Midbrain (tissue), 1 donor: ENCODE data around the gene BRD9.
A peak's percentile ranks its signal among the peaks of the same experiment; 100 is the strongest.
"Not testable (repeated sequence)": the region's sequence is repeated elsewhere in the genome, so short reads cannot be mapped to it uniquely, and the experiment has no call there.

Source experiments
- DNase-seq: peaks from one replicate; lab custom pipeline; 2025; lab: John Stamatoyannopoulos, UW

BRD9 gene

DNA sequence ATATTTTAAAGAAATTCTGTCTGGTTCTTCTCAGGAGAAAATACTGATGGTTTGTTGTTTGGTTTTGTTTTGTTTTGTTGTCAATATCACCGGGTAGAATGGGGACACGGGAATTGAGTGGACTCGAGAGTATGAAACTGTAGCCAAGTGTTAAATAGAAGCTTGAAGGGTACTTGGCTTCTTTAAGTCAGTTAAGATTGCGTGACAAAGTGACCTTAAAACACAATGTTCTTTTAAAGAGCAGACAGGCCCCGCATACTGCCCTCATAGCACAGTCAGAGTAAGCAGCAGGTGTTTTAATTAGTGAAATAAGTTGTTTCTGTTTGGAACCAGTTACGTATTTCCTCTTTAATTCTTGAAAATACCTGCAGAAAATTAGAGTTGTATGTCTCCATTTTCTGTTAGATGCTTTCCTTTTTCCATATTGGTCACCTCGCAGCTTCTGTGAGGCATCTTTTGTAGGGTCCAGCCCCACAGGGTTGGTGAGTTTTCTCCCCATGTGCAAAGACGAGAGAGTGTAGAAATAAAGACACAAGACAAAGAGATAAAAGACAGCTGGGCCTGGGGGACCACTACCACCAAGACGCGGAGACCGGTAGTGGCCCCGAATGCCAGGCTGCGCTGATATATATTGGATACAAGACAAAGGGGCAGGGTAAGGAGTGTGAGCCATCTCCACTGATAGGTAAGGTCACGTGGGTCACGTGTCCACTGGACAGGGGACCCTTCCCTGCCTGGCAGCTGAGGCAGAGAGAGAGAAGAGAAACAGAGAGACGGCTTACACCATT lies 9.7 kb upstream of the BRD9 start:
- no peak for DNase-seq

DNA sequence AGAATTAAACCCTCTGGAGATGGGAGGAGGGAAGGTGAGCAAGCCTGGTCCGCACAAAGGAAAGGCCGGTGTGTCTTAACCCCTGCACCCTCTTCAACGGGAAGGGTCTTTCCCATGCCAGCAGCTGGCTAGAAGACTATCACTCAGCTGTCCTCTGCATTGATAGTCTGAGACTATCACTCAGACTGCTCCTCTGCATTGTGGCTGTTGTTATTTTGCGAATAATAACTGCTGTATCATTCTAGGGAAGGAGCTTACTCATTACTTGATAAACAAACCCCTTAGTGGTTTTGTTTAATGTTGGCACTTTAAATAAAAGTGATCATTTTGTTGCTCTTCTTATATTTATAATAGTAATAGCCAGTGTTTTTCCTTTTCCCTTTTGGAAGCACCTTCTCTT lies 8.2 kb upstream of the BRD9 start:
- DNase-seq = no peak

DNA sequence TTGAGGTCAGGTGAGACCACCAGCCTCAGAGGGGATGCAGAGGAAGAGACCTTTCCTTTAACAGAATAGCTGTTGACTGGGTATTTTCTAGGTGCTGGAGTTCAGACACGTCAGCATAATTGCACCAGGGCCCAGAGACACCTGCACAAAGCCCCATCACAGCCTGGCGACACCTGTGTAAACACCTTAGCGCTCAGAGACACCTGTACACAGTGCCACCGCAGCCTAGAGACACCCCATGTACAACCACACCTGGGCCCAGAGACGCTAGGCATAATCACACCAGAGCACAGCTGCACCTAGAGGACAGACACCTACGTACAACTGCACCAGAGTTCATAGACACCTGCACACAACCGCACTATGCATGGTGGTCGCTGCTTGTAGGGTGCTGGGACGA lies 1.1 kb upstream of the BRD9 start:
- no peak for DNase-seq

DNA sequence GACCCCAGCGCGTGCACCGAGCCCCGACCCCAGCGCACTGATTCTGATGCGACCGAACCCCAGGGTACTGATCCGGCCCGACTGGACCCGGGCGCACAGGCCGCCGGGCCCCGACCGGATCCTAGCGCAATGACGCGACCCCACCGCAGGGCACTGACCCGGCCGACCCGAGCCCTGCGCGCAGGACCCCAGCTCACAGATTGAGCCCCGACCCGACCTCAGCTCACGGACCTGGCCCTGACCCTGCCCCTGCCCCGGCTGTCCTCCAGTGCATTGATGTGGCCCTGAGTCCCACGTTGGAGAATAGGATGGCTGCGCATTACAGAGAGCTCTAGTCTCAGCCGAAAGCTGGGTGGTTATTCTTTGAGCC lies 521 bp upstream of the BRD9 start:
- no peak for DNase-seq

DNA sequence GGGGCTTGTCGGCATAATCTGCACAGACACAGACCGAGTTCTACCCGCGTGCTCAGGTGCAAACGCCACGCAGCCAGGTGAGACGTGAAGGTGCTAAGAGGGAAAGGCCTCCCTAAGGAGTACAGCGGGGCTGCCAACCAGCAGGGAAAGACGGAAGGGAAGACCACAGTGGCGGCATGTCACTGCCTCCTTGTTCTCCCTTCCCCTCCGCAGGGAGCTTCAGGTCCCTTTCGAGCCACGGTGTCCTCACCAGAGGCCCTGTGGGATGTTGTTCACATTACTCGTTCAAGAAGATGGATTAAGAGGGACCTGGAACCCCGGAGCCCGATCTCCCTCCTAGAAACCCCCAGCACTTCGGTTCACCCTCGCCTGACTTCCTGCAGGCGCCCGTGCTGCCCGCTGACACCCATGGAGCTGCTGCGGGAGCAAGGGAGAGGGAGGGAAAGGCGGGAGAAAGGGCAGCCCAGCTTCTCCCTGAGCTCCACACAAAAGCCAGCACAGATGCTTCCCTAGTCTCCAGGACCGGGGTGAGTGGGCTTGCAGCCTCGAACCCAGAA lies 686 bp downstream of the BRD9 start:
- peak; percentile 12 for DNase-seq

DNA sequence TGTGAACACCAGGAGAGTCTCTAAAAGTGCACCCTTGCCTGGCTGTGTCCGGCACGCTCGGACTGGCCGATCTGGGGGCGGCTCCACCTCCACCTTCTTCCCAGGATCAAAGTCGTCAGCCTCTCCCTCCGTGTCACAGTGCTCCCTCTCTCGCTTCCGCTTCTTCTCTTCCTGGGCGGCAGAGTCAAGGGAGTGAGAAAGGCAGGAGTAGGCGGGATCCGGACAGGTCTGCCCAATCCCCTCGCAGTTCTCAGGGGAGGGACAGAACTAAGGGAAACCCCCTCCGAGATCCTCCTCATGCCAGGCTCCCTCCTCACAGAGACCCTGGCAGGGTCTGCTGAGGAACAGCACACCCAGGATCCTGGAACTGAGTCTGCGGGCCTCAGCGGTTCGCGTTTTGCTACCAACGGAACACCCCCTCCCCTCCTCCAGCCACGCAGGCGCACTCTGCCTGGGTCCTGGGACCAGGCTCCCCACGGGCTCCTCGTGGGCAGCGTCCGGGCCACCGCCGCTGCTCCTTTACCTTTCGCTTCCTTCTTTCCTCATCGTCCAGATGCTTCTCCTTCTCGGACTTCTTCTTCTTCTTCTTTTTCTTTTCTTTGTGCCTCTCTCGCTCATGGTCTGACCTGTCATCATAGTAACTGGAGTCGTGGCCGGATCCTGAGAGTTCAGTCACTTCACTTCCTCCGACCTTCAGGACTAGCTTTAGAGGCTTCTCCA lies 1.3 kb downstream of the BRD9 start:
- no peak for DNase-seq

DNA sequence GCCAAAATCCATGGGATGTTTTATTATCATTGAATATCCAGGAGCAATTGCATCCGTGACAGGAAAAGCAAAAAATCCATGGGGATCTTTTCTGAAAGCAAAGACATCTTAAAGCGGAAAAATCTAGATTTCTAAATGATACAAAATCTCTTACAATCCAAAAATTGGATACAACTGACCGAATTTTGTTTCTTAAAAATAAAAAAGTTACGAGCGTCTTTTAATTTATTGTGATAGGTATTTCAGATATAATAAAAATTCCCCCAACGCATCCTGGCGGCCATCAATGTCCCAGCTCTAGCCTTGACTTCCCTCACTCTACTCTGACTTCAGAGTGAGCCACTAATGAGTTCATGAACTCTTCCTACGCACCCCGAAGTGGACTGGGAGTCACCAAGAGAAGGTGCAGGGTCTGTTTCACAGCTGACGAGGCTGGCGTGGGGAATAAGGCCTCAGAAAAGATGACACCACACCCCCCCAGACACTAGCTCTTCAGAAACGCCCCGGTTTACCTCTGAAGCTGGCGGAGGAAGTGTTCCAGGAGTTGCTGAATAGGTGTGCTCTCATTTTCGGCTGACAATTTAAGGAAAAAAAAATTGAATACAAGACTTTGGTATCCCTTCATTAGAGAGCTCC lies 3.4 kb downstream of the BRD9 start:
- DNase-seq = no peak

DNA sequence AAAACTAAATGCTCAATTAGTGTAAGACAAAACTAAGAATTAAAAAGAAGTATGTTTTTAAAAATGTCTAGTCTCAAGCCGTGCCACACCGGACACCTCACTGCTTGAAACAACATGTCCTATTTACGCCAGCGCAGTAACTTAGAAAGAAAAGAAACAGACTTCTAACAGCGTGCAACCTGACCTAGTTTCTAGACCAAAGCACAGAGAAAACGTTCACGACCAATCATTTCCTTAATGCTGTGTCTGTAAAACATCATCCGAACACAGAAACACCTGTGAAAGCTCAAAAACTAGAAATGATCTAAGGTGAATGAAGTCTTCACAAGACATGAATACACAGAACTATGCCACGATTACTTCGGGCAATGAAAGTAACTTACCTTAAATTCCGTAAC lies 4.0 kb downstream of the BRD9 start:
- no peak for DNase-seq

DNA sequence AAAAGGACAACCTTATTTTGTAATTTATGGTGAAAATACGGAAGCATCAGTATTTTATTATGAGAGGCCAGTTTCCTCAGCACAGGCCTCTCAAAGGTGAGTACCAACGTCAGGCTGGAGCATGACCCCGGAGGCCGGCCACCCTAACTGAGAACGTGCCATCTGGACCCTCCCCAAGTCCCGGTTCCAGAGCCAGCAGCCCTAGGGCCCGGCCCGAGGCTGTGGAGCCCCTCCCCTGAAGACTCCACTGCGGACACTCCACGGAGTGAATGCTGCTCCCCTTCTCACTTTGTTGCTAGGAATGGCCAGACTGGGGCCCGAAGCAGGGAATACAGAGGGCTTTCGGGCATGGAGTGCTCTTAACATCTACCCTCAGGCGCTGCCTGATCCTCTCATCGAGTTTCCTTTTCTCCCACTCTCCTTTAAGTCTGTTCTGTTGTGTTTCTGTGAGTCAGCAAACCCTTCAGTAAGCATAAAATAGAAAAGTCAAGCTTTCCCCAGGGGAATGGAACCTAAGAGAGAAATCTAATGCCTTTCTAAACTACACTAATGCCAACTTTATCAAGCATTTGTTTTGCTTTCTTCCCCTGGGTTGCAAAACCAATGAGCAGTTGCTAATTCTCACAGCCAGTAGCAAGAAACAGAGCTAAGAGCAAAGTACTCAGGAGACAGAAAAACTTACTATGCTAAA lies 4.5 kb downstream of the BRD9 start:
- DNase-seq = no peak

DNA sequence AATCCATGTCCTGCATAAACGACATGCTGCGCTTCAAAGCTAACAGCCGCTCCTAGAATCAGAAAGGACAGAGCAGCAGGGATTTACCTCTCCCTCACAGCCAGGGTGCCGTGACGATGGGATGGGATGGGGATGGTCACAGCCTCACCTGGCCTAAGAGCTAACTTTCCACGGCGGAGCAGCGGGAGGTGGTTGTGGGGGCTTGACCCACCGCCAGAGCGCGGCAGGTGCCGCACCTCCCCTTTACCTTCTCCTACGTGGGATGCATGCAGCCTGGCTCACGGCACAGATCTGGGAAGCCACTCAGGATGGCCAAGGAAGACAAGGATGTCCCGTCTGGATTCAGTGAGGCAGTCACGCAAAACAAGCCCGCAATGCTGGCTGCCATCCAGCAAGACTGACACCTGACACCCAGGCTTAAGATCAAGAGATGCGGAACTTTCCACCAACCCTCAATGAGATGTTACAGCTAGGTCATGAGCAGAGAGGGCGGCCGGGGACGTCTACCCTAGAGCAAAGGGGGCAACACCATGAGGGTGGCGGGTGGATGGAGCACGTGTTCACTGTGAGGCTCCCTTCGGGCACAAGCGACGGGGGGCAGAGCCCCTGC lies 5.8 kb downstream of the BRD9 start:
- no peak for DNase-seq

DNA sequence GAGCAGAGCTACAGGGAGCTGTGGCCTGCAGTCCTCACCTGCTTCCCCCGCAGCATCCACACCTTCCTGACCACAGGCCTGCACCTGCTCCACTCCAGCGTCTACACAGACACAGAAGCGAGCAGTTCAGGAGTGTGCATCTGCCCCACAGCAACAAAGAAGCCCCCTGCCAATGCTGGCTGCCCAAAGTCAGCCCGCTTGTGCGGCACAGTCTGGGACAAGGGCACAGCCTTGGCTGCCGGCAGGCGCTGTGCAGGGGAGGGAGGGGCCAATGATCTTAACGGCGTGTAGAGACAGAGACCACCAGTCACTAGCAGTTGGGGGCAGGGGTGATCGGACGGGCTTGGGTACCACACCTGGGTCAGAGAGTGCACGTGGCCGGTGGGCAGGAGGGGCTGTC lies 6.6 kb downstream of the BRD9 start:
- DNase-seq = no peak

DNA sequence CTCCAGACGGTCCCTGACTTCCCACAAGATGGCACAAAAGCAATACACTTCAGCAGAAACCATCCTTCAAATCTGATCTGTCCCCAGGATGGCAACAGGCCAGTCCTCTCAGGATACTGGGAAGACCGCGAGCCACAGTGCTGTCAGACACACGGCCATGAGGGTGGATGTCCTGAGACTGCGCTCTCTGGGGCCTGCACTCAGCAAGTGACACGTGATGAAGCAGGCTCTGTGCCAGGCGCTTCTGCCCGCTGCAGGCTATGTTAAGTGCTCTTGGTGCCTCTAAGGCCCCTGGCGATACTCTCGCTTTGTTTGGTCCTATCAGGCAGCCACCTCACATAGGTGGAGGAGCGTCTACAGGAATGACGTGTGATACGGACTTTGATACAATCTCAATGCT lies 7.1 kb downstream of the BRD9 start:
- peak; percentile 32 for DNase-seq

DNA sequence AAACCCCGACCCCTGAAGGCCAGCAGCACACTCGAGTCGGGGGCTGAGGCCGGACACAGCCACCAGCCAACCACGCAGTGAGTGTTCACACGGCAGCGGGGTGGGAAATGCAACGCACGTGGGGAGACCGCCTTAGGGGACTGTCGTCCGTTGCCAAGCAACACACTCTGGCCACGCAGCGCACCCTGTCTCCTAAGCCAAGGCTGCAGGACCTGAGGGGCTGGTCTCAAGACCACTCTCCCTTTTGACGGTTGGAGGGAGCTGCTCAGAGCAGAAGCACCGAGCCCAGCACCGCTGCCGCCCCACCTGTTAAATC lies 7.5 kb downstream of the BRD9 start:
- no peak for DNase-seq

DNA sequence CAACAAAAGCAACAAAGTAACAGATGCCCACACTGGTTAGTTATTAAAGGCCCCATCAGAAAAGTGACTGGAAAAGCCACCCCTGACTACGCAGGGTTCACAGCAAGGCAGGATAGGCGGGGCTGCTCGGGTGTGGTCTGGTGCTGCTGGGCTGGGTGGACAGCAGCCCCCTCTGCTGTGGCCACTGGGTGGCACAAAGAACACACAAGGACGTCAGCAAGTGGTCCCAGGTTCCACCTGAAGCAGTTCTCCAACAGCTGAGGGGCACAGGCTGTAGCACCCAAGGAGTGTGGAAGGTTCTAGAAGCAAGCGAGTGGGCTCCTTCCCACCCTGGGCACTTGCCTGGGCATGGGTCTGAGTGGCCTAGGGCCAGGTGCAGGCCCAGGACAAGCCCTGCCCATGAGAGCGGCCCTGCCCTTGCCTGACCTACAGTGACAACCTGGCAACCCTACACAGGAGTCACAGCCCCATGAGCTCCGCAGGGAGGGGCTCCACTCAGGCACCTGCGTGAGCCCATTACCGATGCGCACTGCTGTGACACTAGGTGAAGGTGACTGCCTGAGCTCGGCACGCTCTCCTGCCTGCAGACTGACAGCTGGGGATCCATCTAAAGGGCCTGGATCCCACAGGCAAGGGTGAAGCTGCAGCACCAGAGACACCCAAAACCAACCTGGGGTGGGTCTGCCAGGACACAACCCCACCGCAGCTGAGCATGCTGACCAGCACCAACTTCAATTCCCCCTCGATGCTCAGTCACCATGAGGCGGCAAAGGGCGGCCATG lies 8.1 kb downstream of the BRD9 start:
- DNase-seq = no peak

DNA sequence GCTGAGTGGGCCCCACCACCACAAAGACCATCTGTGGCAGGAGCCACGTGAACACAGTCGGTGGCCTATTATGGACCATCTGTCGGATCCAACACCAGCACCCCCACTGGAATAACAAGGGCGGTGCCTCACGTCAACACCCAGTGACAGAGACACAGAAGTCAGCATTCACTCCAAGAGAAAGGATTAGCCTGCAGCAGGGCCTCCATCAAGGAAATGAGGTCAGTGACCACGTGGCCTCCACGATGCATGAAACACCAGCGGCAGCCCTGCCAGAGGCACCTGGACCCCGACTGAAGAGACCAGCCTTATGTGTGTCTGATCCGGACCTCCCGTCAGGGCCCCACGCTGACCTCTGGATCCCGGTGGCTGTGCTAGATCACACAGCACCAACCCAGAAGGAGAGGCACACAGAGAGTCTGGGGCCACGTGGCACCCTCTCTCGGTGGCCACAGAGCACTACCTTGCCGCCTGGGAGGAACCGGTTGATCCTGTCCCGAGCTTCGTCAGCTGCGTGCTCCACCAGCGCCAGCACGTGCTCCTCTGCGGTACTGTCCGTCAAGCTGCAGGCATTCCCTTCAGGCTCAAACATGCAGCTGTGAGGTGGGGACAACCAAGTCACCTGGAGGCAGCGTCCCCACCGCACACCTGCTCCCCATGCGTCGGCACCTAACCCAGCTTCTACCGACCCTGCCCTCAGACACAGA lies 9.0 kb downstream of the BRD9 start:
- peak; percentile 15 for DNase-seq

DNA sequence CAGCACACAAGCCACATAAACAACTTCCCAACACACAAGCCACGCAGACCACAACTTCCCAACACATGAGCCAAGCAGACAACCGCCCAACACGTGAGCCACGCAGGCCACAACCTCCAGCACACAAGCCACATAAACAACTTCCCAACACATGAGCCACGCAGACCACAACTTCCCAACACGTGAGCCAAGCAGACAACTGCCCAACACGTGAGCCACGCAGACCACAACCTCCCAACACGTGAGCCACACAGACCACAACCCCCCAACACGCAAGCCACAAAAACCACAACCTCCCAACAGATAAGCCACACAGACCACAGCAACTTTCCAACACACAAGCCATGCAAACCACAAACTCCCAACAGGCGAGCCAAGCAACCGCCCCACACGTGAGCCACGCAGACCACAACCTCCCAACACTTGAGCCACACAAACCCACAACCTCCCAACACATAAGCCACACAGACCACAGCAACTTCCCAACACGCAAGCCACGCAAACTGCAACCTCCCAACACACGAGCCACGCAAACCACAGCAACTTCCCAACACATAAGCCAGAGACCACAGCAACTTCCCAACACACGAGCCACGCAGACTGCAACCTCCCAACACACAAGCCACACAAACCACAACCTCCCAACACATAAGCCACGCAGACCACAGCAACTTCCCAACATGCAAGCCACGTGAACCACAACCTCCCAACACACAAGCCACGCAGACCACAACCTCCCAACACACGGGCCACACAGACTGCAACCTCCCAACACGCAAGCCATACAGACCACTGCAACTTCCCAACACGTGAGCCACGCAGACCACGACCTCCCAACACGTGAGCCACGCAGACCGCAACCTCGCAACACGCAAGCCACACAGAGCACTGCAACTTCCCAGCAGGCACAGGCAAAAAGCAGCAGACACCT lies 10.1 kb downstream of the BRD9 start:
- no peak for DNase-seq

DNA sequence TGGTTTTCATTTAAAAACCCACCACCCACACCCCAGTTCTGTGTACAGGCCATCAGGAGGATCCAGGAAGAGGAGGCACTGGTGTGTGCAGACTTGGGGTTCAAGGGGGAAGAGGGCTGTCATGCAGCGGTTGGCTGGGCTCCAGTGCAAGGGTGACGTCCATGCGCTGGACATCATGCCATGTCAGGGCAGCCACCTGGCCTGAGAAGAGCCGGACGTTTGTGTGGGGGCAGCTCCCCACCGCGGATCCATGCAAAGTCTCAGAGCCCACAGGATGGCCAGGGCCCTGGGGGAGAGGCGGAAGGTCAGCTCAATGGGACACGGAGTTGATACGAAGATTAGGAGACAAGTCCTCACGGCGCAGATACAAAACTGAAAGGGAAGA lies 11.1 kb downstream of the BRD9 start:
- no peak for DNase-seq

DNA sequence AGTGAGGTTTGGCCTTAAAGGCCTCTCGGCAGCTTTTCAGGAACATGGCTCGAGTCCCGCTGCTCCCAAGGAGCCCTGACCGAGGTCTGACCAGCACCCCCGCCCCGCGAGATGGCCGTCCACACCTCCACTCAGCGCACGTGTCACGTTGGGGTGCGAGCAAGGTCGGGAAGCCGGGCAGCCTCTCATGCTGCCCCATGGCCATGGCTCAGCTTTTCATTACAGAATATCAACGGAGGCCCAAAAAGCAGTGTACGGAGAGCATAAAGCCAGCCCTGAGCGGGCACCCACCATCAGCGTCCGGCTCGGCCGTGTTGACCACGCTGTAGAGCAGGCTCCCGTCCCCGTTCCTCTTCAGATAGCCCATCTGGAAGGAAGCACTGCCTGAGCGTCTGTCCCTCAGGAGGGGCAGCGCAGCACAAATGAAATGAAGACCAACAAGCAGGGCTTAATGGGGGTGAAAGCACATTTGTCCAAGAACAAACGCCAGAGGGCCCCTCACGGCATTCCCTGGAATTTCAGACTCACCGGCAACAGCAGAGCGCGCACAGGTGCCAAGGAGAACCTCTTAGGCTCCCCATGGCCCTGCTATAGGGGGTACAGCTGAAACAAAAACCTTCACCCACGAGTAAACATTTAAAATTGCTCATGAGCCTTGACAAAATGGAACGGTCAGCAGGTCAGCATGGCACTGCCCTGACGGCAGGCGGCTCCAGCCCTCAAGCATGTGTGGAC lies 11.6 kb downstream of the BRD9 start:
- no peak for DNase-seq

DNA sequence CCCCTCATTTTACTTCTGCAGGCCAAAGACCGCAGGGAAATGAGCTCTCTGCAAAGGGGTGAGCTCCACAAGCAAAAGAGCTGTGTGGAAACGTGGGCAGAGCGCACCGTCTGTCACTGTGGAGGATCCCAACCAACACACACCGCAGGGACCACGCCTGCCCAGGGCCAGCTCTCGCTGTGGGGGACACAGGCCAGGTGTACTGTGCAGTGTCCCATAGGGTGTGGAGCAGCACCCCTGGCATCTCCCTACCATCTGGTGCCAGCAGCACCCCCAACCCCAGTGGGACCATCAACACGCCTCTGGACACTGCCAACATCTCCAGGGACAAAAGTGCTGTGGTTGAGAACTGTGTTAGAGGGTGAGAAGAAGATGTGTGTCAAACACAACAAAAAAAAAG lies 13.9 kb downstream of the BRD9 start:
- not testable (repeated sequence) for DNase-seq
